ENCODE results near the gene ZIC2.
"Not testable (repeated sequence)": the region's sequence is repeated elsewhere in the genome, so short reads cannot be mapped to it uniquely, and the experiment has no call there.

Gene ZIC2

DNA sequence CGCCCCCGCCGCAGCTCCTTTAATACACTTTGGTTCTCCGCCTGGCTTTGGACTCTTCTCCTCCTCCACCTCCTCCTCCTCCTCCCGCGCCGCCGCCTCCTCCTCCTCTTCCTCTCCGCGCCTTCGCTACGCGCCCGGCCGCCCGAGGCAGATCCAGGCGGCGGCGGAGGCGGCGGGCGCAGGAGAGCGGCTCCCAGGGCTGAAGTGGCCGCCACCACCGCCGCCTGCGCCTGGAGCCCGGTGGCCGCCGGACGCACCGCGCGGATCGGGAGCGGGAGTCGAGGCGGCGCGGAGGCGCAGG is at the start of gene ZIC2:
TSS of gene ZIC2 (plus strand) at position 50 of the 301 bp plus-strand sequence. CDS start 281 bp downstream, outside the sequence.
- DNase-seq (ENCODE audit: low spot score), result no peak

DNA sequence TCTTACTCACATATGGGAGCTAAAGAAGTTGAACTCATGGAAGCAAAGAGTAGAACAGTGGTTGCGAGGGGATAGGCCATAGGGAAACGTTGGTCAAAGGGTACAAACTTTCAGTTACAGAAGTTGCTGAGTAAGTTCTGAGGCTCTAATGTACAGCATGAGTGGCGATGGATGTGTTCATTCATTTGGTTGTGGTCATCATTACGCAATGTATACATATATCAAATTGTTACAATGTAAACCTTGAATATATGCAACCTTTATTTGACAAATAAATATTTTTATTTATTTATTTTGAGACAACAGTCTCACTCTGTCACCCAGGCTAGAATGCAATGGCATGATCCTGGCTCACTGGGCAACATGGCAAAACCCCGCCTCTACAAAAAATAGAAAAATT is 48.7 kb upstream of the ZIC2 start:
- DNase-seq (ENCODE audit: low spot score), result no peak

DNA sequence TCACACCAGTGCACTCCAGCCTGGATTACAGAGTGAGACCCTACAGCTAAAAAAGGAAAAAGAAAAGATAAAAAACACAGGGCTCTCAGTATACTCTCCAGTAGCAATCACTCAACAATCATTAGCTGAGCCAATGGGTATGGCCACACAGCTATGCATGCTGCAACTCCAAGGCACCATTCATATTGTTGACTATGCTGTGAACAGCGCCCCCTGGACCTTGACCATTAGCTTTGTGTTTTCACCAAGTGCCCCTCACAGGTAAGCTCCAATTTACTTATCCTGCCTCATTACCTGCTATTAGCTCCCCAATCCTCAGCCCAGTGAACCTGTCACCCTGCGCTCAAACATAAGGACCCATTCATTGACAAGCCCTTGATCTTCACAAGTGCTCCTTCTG is 45.8 kb upstream of the ZIC2 start:
- DNase-seq (ENCODE audit: low spot score), result no peak

DNA sequence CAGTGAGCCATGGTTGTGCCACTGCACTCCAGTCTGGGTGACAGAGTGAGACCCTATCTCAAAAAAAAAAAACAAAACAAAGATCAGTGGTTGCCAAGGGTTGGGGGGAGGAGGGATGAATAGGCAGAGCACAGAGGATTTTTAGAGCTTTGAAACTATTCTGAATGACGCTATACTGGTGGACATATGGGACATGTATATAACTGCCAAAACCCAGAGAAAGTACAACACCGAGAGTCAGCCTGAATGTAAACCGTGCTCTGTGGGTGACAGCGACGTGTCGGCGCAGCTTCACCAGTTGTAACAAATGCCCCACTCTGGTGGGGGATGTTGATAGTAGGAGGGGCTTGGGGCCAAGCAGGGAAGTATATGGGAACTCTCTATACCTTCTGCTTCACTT is 42.9 kb upstream of the ZIC2 start:
- no peak for DNase-seq (ENCODE audit: low spot score)

DNA sequence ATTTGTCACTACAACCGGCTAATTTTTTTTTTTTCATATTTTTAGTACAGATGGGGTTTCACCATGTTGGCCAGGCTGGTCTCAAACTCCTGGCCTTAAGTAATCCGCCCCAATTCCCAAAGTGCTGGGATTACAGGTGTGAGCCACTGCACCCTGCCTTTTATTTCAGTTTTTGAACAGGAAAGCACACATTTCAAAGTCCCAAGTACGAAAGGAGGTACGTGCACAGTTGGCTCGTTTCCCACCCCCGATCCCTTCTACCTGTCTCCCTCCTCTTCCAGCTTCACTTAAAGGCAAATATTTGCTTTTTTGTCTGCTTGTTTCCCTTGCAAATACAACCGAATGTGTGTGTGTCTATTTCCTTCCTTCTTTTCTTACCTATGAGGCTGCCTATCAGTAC is 40.5 kb upstream of the ZIC2 start:
- DNase-seq (ENCODE audit: low spot score), result no peak

DNA sequence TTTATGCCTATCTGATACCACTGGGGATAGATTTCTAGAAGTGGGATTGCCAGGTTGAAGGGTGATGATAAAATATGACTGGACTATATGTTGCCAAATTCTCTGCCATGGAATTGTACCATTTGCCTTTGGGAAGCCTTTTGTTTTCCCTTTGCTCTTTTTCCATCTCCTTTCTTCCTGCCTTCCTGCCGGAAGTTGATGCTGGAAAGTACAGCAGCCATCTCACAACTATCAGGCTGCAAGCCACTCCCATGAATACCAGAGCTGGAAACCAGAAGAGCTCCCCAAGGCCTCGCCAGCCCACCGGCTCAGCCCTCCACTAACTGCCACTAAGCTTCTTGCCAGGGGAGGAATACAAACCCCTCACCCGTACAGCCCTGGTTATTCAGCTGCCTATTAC is 39.7 kb upstream of the ZIC2 start:
- no peak for DNase-seq (ENCODE audit: low spot score)

DNA sequence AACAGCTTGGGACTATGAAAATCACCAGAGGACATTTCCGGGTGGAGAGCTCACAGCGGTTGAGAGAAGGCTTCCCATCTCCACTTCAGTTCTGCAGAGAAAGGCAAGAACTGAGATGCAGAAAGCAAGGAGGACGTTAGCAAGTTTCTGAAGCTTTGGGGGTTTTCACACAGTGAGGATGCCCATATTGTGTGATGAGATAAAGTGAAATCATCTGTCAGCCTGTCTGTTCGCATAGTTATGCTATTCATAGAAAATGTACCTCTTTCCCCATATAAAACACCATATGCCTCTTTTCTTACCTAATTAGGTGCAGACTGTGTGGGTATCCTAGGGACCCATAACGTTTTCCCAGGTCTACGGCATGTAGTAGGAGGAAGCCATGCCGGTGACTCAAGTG is 37.5 kb upstream of the ZIC2 start:
- no peak for DNase-seq (ENCODE audit: low spot score)

DNA sequence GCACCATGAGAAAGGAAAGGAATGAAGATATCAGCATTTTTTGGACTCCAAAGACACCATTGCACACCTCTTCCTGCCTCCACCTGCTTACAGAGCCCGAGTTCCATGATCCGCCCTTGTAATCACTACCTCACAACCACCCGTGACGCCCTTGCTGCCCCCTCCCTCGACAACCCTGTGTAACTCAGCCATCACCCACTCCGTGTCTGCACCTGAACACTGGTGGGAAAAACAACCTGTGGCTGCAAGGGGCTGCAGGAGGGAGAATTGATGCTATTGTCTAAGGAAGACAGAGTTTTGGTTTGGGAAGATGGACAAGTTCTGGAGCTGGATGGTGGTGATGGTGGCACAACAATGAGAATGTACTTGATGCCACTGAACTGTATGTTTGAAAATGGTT is 37.0 kb upstream of the ZIC2 start:
- no peak for DNase-seq (ENCODE audit: low spot score)

DNA sequence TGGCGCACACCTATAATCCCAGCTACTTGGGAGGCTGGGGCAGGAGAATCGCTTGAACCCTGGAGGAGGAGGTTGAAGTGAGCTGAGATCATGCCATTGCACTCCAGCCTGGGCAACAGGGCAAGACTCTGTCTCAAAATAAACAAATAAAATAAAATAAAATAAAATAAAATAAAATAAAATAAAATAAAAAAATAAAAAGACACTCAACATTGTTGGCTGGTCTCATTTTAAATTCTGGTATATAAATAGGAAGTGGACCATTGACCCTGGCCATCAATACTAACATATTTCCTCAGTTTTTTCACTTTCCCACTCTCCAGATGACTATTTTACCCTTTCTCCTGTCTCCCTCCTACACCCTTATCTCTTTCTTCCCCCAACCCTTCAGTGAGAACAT is 36.1 kb upstream of the ZIC2 start:
- not testable (repeated sequence) for DNase-seq (ENCODE audit: low spot score)

DNA sequence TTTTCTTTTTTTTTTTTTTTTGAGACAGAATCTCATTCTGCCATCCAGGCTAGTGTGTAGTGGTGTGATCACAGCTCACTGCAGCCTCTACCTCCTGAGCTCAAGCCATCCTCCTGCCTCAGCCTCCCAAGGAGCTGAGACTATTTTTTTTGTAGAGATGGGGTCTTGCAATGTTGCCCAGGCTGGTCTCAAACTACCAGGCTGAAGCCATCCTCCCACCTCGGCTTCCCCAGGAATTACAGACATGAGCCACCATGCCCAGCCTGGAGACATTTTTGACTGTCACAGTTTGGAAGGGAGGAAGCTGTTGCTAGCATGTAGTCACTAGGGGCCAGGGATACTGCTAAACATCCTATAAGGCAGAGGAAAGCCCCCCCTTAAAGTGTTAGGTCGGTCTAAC is 33.9 kb upstream of the ZIC2 start:
- DNase-seq (ENCODE audit: low spot score), result no peak

DNA sequence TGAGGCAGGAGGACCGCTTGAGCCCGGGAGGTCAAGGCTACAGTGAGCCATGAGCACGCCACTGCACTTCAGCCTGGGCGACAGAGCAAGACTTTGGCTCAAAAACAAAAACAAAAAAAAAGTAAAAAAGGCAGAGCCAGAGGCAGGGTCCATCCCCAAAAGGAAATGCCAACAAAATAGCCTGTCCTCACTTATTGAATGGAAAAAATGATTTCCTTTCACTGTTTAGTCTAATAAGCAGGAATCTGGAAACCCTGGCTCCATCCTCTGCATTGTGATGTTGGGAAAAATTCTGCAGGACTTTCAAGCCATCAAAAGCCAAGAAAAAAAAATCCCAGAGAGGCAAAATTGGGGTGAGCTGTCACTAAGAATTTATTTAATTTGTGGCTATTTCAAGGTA is 33.2 kb upstream of the ZIC2 start:
- DNase-seq (ENCODE audit: low spot score), result no peak

DNA sequence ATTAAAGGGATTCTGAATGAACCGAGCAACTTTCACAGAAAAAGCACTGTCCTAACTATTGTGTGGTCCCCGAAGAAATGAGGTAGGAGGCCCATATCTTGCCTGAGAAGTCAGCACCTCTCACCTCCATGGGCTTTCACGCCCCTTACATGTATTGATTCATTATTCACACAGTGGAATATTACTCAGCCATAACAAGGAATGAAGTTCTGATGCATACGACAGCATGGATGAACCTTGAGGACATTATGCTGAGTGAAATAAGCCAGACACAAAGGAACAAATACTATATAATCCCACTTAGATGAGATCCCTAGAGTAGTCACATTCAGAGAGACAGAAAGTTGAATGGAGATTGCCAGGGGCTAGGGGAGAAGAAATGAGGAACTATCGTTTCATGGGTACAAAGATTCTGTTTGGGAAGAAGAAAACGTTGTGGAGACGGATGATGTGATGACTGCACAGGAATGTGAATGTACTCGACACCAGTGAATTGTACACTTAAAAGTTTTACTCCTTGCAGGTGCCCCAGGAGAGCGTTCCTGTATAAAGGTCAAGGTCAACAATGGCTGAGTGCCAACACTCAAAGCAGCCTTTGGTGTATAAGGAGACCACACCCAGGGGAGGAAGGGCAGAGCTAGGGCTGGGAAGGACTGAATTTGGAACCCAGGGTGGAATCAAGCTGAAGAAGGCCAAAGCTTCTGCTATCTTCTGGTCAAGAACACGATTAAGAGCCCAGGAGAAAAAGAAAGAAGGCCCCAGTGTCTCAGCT is 32.5 kb upstream of the ZIC2 start:
- DNase-seq (ENCODE audit: low spot score), result no peak

DNA sequence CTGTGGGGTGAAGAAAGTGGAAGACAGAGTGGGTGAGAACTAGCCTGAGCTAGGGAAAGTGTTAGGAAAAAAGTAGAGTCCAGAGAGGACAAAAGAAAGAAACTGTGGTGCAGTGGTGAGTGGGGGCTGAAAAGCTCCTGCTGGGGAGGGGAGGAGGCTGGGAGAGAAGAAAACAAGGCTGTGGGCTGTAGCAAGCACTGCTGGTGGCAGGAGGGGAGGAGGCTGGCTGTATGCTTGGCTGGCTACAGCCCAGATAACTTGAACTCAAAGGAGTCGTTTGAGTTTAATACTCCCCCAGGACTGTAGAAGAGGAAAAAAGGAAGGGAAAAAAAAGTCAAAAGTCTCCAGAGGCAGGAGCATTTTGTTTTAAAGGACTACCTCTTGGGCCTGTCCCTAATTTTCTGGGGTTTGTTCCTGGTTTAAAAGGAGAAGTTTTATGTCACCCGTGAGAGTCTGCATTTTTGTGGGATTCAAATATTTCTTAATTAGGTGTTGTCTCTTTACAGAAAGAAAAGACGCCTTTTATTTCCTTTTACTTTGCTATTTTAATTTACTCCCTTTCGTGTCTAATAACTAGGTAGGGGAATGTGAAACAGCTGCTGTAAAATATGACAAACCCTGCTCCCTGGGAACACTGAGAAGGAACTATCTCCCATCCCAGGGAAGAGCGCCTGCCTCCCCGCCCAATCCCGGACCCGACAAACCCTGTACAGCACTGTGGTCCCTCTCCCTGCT is 31.7 kb upstream of the ZIC2 start:
- no peak for DNase-seq (ENCODE audit: low spot score)

DNA sequence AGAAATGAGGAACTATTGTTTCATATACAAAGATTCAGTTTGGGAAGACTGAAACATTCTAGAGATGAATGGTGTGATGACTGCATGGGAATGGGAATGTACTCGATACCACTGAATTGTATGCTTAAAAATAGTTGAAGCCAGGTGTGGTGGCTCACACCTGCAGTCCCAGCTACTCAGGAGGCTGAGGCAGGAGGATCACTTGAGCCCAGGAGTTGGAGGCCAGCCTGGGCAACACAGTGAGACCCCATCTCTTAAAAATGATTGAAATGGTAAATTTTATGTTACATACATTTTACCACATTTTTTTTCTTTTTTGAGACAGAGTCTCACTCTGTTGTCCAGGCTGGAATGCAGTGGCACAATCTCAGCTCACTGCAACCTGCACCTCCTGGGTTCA is 29.9 kb upstream of the ZIC2 start:
- not testable (repeated sequence) for DNase-seq (ENCODE audit: low spot score)

DNA sequence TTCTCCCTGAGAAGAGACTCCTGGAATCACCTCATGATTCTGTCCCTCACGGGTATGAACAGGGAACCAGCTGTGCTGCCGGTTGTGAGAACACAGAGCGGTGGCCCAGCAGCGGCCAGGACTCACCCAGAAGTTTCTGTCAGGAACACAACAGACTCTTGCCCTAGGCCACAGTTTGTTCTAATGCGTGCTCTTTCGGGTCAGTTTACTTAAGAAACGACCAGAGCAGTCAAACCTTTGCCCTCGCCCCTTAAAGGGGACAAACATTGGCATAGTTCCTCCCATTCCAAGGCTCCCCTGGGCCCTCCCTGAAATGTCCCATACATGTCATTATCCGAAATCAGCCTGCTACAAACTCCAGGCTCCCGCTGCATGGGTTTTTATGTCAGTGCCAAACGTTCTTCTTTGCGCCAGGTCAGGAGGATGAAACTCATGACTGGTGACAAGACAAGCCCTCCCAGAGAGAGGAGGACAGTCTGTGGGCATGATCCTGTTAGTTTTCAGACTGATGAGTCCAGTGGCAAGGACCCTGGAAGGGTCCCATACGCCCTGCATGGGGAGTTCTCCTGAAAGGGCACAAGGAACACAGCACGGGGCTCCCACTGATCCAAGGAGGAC is 28.3 kb upstream of the ZIC2 start:
- no peak for DNase-seq (ENCODE audit: low spot score)

DNA sequence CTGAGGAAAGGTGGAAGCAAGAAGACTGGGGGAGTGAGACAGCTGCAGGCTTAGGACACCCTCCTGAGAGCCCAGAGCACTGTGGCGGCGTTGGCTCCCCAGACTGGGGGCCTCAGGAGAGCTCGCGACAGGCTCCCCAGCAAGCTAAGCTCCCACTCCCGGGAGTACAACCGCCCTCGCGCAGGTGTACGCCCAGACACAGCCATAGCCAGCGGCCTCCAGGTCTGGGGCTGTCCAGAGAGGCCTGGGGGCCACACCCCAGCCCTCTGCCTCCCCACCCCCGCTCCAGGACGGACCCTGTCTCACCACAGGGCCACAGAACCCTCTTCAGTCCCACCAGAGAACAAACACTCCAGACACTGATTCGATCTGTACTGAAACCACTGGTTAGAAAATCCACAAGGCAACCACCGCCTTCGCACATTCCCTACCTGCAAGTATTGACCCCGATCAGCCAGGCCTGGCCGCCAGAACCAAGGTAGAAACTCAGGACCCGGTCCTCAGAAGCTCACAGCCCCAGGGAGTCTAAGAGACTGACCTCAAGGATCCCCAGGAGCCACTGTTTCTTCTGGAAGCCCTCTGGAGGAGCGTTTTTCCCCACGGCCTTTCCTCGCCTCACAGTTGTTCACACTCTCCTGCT is 26.4 kb upstream of the ZIC2 start:
- DNase-seq (ENCODE audit: low spot score), result no peak

DNA sequence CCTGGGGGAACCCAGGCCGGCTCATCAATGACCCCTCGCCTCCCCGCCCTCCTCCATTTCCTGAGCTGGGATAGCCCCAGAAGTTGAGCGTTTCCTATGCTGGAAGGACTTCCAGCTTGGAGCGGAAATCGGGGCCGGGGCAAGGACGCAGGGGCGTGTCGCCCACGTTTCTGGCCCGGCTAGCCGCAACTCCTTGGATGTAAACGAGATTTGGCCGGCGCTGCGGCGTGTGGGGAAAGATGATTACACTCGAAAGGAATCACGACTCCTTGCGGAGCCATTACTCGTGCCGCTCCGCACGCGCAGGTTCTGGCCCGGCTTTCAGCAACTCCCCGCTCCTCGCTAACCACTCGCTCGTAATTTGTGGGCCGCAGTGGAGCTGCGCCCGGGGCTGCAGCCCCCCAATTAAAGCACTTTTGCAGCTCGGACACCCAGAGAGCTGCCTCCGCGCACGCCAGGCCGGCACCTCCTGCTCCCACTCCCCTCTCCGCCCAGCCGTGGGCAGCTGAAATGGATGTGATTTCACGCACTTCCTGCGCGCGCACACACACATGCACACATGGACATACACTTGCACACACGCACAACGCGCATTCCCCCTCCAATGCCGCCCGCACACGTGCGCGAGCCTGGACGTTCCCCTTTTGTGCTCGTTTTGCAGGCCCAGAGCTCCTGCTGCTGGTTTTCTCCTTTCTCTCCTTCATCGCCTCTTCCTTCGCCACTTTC is 25.7 kb upstream of the ZIC2 start:
- peak; percentile 49 for DNase-seq (ENCODE audit: low spot score)

DNA sequence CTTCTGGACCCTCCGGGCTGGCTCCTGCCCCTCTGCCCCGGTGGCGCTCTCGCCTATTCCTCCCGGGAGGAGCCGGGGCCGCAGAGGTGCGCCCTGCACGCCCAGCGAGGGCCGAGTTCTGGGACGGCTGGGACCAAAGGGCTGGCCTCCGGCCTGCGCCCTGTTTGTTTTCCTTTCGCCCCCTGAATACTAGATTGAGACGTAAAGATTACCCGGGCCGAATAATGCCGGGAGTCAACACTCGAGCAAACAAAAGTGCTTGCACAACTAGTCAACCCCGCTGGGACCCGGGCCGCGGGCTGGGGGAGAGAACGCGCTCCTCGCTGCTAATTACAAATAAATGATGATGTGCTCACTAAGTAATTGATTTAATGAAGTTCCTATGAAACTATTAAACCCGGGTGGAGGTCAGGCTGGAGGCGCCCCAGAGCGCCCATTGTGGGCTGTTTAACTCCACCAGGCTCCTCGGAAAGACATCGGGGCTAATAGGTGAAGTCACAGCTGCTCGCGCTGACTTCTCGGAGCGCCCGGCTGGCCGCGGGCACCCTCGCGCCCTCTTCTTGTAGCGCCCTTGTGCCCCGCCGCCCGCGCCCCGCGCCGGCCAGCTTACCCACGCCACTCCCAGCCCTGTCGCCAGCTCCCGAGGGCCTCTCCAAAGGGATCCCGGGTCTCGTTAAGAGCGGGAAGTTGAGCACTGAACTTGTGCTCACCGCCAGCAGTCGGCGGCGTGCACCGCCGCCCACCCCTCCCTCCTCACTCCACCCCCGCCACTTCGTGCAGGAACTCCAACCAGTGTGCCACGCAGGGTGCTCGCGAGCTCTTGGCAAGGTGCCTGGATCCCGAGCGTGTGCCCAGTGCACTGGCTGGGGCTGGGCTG is 24.9 kb upstream of the ZIC2 start:
- no peak for DNase-seq (ENCODE audit: low spot score)

DNA sequence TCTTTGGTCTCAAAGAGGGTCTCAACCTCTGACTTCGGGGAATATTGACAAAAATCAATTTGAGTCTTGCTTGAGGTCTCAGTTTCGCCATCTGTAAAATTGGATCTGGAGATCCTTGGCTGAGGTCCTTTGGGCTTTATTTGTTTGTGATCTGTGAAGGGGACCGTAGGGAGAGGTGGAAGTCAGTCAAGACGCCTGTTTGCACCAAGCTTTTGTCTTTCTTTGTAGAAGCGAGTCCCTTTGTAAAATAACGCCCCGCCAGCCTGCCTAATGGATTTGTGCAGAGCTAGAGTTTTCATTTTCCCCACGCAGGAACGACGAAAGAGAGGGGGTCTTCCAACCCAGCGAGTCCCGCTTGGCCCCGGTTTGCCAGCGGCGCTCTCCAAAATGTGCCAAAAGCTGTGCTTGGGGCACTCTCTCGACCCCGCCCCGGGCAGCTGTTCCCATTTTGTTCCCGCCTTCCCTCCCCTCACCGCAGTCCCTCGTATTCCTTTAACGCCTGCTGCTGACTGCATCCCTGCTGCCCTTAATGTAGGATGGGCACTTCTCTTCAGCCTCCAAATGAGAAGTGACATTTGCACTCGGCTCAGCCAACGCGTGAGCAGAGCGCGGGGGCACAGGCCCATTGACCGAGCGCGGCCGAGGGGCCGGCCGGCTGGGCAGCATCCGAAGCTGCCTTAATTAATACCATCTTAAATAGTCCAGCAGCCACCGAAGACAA is 23.0 kb upstream of the ZIC2 start:
- no peak for DNase-seq (ENCODE audit: low spot score)

DNA sequence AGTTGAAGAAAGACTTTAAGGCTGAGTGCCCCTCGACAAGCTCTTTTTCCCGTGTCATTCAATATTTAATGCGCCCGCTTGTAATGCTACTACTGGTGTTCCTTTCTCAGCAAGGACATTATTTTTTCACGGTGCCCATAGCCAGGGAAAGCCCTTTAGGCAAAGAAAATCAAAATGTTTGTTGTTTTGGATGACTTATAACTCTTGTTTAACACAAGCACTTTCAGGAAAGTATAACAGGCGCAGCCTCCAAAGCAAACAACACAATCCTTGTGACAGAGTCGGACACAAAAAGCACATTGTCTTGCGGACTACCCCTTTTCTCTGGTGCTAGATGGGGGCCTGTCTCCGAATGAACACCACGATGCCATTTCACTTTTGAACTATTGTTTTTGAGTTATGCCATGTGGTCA is 22.5 kb upstream of the ZIC2 start:
- no peak for DNase-seq (ENCODE audit: low spot score)
